ENCODE results near the gene P4HA1. TPM values are rescaled to one million over a fixed set of nuclear protein-coding genes. Genes with fewer than 3 reads are reported as not detected.

Gene P4HA1
- polyA plus RNA-seq, 1 experiment = 245 TPM

GRCh38 chr10:73106301-73106700, 9.6 kb upstream of the P4HA1 start:
- no peak for DNase-seq (ENCODE audit: low read depth, low spot score)
- CTCF ChIA-PET = no interaction called here
- POLR2A ChIA-PET = no interaction called here
- Histone ChIP-seq H3K4me3 (ENCODE audit: low read depth, low read length) (no peak overlapping the region), H3K9me3 (ENCODE audit: control insufficient read depth, insufficient read depth, low read length) (no peaks in the 10 kb centered on the region), H3K27me3 (ENCODE audit: control insufficient read depth, insufficient read depth, low read length) (no peaks in the 10 kb centered on the region), H3K27ac (ENCODE audit: low read depth, low read length) (no peak overlapping the region)
- no peak for TF ChIP-seq CTCF (IDR thresholded peaks at IDR 0.05; ENCODE audit: low read depth, low read length)

GRCh38 chr10:73099141-73099540, 2.5 kb upstream of the P4HA1 start:
- DNase-seq (ENCODE audit: low read depth, low spot score) = no peak
- no peak for TF ChIP-seq CTCF (IDR thresholded peaks at IDR 0.05; ENCODE audit: low read depth, low read length)
- no peak overlapping the region for H3K27ac ChIP-seq (ENCODE audit: low read depth, low read length)
- POLR2A ChIA-PET = no interaction called here
- H3K27me3 ChIP-seq (ENCODE audit: control insufficient read depth, insufficient read depth, low read length) = no peaks in the 10 kb centered on the region
- H3K9me3 ChIP-seq (ENCODE audit: control insufficient read depth, insufficient read depth, low read length) = peaks cover 5% of the 10 kb centered on the region; the same call in 1 of the 2 replicates
- CTCF ChIA-PET = interaction anchor here (1.4 kb wide), 1 partner anchor 59 kb away, joined by 3 read pairs; no protein-coding TSS in a partner anchor
- no peak overlapping the region for H3K4me3 ChIP-seq (ENCODE audit: low read depth, low read length)

- no peak for TF ChIP-seq CTCF (IDR thresholded peaks at IDR 0.05; ENCODE audit: low read depth, low read length)
- no peak for DNase-seq (ENCODE audit: low read depth, low spot score)
- CTCF ChIA-PET = interaction anchor here (0.5 to 3.0 kb wide), 22 partner anchors 10 to 1435 kb away, joined by 3 to 20 read pairs (median 4); partner anchors contain the start of gene NUDT13
Observed at GRCh38 chr10:73097305-73097670, 622 bp upstream of the P4HA1 start.

GRCh38 chr10:73096041-73096448, 621 bp downstream of the P4HA1 start:
- ChIA-PET POLR2A (interaction anchor here (0.6 to 3.2 kb wide), 16 partner anchors 13 to 810 kb away, joined by 3 to 26 read pairs (median 4); partner anchors contain the start of genes ECD, FAM149B1, MRPS16 and NUDT13), CTCF (interaction anchor here (0.6 to 4.3 kb wide), 8 partner anchors 13 to 688 kb away, joined by 4 to 23 read pairs (median 5); no protein-coding TSS in a partner anchor)
- H3K4me3 ChIP-seq (ENCODE audit: low read depth, low read length) = peak overlapping the region; percentile 90
- TF ChIP-seq CTCF (IDR thresholded peaks at IDR 0.05; ENCODE audit: low read depth, low read length) = no peak
- no peaks in the 10 kb centered on the region for H3K27me3 ChIP-seq (ENCODE audit: control insufficient read depth, insufficient read depth, low read length)
- peaks cover 5% of the 10 kb centered on the region; the same call in 1 of the 2 replicates for H3K9me3 ChIP-seq (ENCODE audit: control insufficient read depth, insufficient read depth, low read length)
- DNase-seq (ENCODE audit: low read depth, low spot score) = no peak
- H3K27ac ChIP-seq (ENCODE audit: low read depth, low read length) = peak overlapping the region; percentile 95

More at GRCh38 chr10:73097305-73097670, 622 bp upstream of the P4HA1 start:
- Histone ChIP-seq H3K9me3 (ENCODE audit: control insufficient read depth, insufficient read depth, low read length) (peaks cover 5% of the 10 kb centered on the region; the same call in 1 of the 2 replicates), H3K27me3 (ENCODE audit: control insufficient read depth, insufficient read depth, low read length) (no peaks in the 10 kb centered on the region), H3K27ac (ENCODE audit: low read depth, low read length) (no peak overlapping the region), H3K4me3 (ENCODE audit: low read depth, low read length) (peak overlapping the region; percentile 44)
- POLR2A ChIA-PET = interaction anchor here (0.6 to 3.2 kb wide), 10 partner anchors 10 to 83 kb away, joined by 3 to 26 read pairs (median 8); partner anchors contain the start of genes ECD, FAM149B1 and NUDT13

- Histone ChIP-seq H3K9me3 (ENCODE audit: control insufficient read depth, insufficient read depth, low read length) (peaks cover 5% of the 10 kb centered on the region; the same call in 1 of the 2 replicates), H3K27ac (ENCODE audit: low read depth, low read length) (peak overlapping the region; percentile 95), H3K27me3 (ENCODE audit: control insufficient read depth, insufficient read depth, low read length) (no peaks in the 10 kb centered on the region), H3K4me3 (ENCODE audit: low read depth, low read length) (peak overlapping the region; percentile 90)
- ChIA-PET CTCF (interaction anchor here (0.6 to 4.3 kb wide), 9 partner anchors 12 to 688 kb away, joined by 3 to 23 read pairs (median 5); no protein-coding TSS in a partner anchor), POLR2A (interaction anchor here (0.6 to 3.2 kb wide), 22 partner anchors 13 to 810 kb away, joined by 3 to 26 read pairs (median 4); partner anchors contain the start of genes ECD, FAM149B1, MRPS16 and NUDT13)
- DNase-seq (ENCODE audit: low read depth, low spot score) = peak; percentile 61
- no peak for TF ChIP-seq CTCF (IDR thresholded peaks at IDR 0.05; ENCODE audit: low read depth, low read length)
Observed at GRCh38 chr10:73095481-73096021, 1.1 kb downstream of the P4HA1 start.

Data from AG04450 (cell line).